GM19193 (cell line): ENCODE results near the gene SLIRP.

Experiments used
- POLR2A ChIP-seq: IDR thresholded peaks from 4 replicates; pipeline ENCODE4 v1.6.1; 2011; ENCODE audit not compliant: insufficient read depth, insufficient read length; ENCODE audit errors: extremely low read depth

Gene SLIRP

DNA sequence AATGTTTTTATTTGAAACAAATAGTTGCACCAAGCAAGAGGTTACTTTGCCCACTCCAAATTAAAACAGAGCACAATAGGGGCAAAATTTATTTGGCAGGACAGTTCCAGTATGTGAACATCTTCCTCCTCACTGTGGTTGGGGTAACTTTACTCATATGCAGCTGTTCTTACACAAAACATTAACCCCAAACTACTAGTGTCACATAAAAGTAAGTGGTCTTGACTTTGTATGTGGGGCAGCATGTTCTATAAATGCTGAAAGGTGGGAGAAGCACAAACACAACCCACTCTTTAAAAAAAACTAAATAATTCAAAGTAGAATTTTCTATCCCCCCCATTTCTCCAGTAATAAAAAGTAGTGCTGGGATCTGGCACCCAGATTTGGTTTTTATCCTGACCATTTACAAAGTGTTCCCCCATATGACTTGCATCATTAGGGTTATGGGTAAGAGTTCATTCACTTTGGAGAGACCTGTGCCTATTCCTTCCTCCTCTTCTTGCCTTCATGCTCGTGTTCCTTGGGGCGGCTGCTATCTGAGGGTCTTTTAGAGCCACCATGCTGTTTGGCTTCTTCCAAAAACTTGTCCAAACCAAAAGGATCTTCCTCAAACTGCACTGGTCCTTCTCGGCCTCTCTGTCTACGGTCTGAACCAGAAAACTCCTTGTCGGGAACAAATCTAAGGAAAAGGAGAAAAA is 9.9 kb downstream of the SLIRP start:
- no peak for TF ChIP-seq POLR2A

DNA sequence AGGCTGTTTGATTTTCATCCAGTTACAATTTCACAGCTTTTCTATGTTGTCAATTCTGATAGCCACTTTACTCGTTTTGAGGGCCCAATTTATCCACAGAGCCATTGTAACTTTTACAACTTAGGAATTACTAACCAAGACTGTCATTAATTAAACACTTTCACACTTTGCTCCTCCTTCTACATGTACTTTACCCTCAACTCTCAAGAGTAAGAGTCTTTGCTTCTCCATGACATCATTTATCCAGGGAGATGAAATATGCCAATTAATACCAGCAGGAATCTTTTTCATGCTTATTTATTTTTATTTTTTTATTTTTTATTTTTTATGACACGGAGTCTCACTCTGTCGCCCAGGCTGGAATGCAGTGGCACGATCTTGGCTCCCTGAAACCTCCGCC is 13.5 kb downstream of the SLIRP start:
- TF ChIP-seq POLR2A = no peak

DNA sequence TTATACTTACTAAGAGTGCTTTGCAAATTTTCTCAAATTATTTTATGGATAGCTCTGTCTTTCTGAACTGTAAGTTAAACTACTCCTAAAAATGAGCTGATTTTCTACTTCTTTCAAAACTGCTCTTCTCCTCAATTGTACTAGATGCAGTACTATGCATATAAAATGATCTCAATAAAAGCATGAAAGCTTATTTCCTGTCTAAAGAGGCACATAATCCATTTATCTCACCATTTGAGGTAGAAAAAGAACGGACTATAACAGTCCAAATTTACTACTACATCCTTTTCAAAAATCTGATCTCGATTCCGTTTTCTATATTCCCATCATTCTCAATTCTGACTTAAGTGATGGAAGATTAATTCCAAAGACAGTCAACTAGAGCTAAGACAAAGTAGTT is 14.4 kb downstream of the SLIRP start:
- TF ChIP-seq POLR2A = no peak

DNA sequence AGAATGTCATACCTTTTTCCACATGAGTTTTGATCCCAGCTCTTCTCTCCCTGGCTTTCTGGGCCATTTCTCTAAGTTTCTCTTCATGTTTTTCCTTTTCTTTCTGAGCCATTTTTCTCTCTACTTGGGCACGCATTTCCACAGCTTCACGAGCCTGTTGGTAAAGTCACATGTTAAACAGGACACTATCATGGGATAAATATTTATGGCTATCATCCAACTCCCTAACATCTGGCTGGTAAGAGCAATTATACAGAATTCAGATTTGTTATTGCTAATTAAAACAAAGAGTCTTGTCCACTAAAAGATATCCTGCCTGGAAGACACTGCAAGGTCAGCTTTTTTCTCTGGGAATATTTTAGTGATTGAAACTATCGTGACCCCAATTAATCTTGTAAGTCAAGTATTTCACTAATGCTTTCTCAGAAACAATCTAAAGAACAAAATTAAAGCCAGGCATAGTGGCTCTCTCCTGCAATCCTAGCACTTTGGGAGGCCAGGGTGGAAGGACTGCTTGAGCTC is 23.1 kb downstream of the SLIRP start:
- no peak for TF ChIP-seq POLR2A

DNA sequence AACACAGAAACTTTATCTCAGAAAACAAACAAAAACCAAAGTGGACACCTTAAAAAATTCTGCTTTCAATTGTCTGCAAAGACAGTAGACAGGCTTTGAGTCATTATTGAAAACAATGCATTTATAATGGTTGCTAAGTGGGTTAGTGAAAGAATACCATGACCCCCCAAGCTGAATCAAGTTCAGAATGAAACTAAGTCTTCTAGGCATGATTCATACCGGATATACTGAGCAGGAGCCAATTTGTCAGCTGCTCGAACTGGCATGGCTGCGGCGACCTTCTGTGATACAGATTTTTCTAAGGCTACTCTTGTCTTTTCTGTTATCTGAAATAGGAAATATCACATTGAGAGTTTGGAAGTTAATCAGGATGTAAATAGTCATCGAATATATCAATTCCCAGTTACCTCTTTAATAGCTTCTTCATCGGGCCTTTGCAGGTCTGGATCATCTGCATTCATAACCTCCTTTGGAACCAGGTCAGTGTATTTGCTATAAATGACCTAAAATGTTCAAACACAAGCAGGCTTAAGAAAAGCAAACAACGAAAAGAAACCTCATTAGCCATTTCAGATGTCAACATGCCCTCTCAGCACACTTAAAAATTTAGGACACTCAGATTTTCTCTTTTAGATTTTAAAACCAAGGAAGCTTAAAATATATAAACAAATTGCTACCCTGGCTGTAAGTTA is 30.8 kb downstream of the SLIRP start:
- no peak for TF ChIP-seq POLR2A

DNA sequence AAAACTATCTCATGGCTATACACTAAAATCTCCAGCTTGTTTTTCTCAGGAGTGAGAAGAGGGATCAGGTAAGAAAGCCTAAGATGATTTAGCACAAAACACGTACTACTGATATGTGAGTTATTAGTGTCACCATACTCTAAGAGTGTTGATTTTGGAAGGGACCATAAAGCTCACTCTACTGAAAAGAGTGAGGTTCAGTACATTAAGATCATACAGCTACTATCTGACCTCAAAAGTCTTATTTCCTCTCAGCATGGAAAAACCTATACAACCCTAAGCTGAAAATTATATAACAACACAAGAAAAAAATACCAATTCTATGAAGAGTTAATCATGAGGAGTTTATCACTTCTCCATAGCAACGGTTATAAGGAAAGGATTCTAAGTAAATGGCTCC is 33.5 kb downstream of the SLIRP start:
- TF ChIP-seq POLR2A = no peak

DNA sequence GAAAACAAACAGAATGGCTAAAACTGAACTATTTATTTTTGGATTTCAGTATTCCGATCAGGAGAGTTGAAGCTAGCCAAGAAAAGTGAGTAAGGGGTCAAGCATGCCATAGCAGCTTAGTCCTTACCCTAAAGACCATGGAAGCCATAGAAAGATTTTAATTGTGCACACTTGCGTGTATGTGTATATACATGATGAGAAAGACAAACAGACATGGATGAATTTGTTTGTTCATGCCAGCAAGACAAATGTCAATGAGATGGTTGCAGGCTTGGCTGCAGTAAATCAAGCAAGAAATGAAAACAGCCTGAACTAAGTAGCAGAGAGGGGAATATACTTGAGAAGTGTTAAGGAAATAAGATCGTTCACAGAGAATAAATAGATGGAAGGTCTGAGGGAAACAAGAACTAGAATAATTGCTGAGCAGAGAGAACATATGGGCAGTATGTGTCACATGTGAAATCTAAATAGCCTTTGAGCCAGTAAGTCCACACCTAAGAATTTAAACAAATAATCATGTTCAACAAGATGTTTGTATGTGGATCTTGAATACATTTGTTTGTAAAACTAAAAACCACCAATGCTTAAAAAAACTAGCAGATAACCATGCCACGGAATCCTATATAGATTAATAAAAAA is 38.3 kb downstream of the SLIRP start:
- no peak for TF ChIP-seq POLR2A

DNA sequence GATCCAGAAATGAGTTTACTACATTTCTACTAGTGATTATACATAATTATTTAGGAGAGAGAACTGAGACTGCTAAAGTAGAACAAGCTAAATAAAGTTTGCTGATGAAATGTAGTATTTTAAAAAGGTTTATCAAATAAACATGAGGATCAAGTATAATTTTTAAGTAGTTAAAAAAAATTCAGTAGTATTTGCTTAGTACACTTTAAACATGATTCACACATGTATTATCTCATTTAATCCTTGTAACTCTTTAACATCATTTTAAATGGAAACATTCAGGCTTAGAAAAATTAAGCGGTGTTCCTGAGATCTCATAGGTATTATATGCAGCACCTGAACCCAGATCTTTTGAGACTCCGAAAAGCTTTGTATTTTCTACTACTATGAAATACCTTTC is 44.4 kb downstream of the SLIRP start:
- no peak for TF ChIP-seq POLR2A

DNA sequence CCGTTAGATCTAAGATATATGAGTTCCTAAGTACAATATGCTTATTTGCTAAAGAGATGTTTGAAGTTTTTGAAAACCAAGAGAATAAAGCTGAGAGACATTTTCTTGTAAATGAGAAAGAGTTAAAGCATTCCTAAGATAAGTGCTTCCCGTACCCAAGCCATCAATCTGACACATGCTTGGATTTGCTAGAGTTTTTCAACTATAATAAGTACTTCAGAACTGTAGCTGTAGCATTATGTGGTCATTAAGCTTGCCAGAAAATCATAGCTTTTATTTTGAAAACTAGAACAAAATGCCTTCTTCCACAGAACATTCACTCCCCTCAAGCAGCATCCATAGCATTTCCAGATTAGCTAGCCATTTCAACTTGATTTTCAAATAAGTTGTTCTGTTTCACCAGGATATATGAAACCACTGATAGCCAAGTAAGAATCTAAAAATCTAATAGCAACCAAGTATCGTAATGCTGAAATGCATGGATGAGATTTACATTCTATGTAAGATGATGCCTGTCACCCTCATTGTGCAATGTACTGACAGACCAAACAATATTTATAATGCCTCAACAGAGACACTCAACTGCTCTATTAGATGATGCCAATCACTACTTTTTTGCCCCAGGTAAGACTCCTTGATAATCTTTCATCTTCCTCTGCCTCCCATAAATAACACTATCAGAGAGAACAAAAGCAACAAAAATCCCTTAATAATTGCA is 45.1 kb downstream of the SLIRP start:
- TF ChIP-seq POLR2A = no peak

DNA sequence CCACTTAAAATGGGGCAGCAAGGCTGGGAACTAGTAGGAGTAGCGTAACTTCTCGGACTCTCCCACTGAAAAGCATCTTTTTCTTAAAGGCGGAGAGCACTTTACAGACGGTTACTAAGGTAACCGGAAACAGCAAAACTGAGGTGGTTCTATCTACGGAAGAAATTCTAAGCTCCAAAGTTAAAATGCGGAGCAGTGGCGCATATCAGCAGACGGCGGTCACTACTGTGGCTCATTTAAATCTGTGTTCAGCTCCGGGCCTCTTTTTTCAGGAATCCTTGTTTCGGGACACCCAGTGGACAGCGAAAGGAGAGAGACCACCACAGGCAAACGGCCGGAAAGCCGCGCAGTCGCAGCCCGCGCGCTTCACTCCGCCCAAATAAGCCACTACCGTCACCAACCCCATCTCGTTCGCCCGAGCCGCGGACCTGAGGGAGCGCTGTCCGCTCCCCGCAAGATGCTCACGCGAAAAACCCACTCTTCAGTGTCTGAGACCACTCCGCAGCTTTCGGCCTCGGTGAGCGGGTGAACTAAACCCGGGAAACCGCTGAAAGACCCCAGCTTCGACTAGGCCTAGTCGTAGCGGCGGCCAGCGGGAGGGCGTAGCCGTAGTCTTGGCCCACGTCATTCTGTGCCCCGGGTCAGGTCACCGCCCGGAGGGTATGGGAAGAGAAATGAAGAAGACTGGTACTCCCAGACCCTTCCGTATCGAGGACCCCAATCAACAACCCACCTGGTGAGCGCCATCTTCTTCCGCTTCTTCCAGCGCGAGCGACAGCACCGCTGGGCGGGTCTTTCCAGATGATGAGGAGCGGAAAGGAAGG is 52.7 kb downstream of the SLIRP start, which contains the start of gene SNW1:
Gene SNW1, minus strand, starts transcription at position 776 of the 824 bp plus-strand sequence. Its CDS starts 29 bp downstream, at position 747.
- TF ChIP-seq POLR2A = peak; percentile 85

DNA sequence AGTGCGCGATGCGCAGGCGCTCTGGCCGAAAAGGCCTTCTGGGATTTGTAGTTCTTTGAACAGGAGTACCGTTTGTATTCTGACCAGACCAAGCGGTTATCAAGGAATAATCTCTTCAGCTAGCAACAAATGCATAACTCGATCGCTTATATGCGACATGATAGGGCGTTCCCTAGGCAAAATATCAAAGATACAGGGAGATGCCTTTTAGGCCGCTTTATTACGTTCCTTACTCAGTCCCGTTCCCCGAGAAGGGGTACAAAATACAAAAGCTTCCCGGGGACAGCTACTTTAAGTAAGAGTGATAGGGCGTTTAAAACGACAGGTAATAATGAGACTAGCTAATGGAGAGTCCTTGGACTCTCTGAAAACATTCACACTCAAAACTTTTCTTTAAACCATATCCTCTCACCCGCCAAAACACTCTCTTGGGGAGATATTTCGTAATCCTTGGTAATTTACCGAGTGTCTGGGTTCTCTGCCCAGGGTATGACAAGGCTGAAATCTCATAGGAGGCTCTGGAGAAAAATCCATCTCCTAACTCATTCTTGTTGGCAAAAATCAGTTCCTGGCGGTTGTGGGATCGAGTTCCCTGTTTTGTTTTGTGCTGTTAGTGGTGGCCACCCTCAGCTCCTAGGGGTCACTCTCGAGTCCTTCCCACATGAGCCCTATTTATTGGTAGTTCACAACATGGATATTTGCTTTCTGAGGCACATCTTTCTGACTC is 53.5 kb downstream of the SLIRP start:
- no peak for TF ChIP-seq POLR2A

DNA sequence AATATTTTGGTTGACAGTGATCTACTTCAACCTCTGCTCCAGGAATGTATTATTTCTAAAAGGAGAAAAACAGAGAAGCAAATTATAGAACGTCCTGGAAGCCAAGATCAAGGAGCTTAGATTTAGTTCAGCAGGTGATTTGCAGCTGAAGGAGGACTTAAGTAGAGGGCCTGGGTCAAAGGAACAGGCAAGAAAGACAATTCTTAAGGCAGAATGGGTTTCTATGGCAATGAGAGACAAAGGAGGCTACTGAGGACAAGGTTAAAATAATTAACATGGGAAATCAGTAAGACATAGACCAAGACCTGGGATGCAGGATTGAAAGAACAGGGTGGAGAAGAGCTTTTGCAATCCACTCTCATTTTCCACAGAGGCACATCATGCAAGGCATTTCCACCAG is 55.4 kb downstream of the SLIRP start:
- TF ChIP-seq POLR2A = no peak

DNA sequence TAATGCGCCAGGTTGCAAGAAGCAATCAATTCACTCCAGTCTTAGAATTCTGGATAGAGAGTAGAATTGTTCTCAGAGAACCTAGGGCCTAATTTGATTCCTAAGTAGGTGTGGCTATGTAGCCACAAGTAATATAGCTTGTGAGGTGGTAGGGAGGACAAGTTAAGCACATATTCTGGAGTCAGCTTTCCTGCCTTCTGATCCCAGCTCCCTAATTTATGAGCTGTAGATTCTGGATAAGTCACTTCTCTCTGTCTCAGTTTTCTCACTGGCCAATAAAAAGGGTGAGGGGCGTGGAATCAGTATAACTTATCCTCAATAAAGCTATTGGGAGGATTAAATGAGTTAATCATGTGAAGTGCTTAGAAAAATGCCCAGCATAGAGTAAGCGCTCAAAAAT is 56.1 kb downstream of the SLIRP start:
- TF ChIP-seq POLR2A = no peak
